HCT116 (cell line): ENCODE data around the gene SUPT3H. TPM values are rescaled to one million over a fixed set of nuclear protein-coding genes. Genes with fewer than 3 reads are reported as not detected.

Source experiments
- ATAC-seq: fragments of 200-7000 bp; cut with Tn5 transposase; 2 replicates; pipeline ENCODE4 v1.9.1; 2020; ENCODE audit warnings: mild to moderate bottlenecking, moderate library complexity
- BruUV-seq: library from RNA; stranded (reverse); fragments of 400-500 nt; replicated peaks from 2 replicates; lab custom pipeline; 2021; lab: Mats Ljungman, UMichigan
- CTCF ChIA-PET: fragments of 300-600 bp; sonication (Branson Sonifier 250); formaldehyde crosslinking; loops from one replicate; lab custom pipeline; 2021; ENCODE audit warnings: antibody characterized with exemption; lab: Charles Lee
- POLR2A ChIA-PET: fragments of 300-600, 350-600 bp; sonication (Branson Sonifier 250); formaldehyde crosslinking; loops from one replicate; lab custom pipeline; 2021; ENCODE audit warnings: antibody characterized with exemption; lab: Charles Lee
- RAD21 ChIA-PET, 2 experiments: fragments of 300-600 bp; sonication (Branson Sonifier 250); formaldehyde crosslinking; loops; one replicate each; lab custom pipeline; 2023; ENCODE audit warnings: low total read pairs in 2 of 2; ENCODE audit not compliant: uncharacterized antibody in 2 of 2, unreplicated experiment in 2 of 2, low non-redundant PET in 1 of 2; lab: Charles Lee
- DNase-seq: peaks from one replicate; pipeline ENCODE4 v3.0.0-alpha.2; 2010; ENCODE audit warnings: low read depth, low spot score
- H2AFZ ChIP-seq: fragments of 200-600 bp; shearing (Covaris generic), sonication (generic); 2 replicates; pipeline ENCODE4 v1.6.1; 2017; ENCODE audit warnings: low read depth, mixed run types, mixed read lengths, antibody characterized with exemption, low read length; ENCODE audit not compliant: poor library complexity, severe bottlenecking
- H3K27ac ChIP-seq: 2 replicates; pipeline ENCODE4 v1.5.1; 2012; ENCODE audit warnings: low read depth, low read length
- H3K27me3 ChIP-seq: fragments of 200-600 bp; sonication (generic); 2 replicates; pipeline ENCODE4 v1.6.1; 2016; ENCODE audit warnings: mixed run types, low read length, mixed read lengths; ENCODE audit not compliant: insufficient read depth
- H3K36me3 ChIP-seq, 2 experiments: fragments of 200-500 bp in 1 of 2; fragments of 200-600 bp in 1 of 2; sonication (Bioruptor generic) in 1 of 2; sonication (generic) in 1 of 2; 2 replicates each; pipeline versions ENCODE4 v1.5.1 to v1.6.1; 2014 to 2016; ENCODE audit warnings: low read length in 2 of 2, inconsistent platforms in 1 of 2, mixed read lengths in 1 of 2, mixed run types in 1 of 2; ENCODE audit not compliant: insufficient read depth in 2 of 2, control insufficient read depth in 1 of 2
- H3K4me1 ChIP-seq, 2 experiments: fragments of 200-600 bp in 1 of 2; sonication (generic) in 1 of 2; 2 replicates each; pipeline versions ENCODE4 v1.5.1 to v1.6.1; 2012 to 2017; ENCODE audit warnings: low read length in 2 of 2, inconsistent platforms in 1 of 2, mild to moderate bottlenecking in 1 of 2, mixed read lengths in 1 of 2, mixed run types in 1 of 2, moderate library complexity in 1 of 2; ENCODE audit not compliant: insufficient read depth in 2 of 2, control insufficient read depth in 1 of 2
- H3K4me2 ChIP-seq: fragments of 200-600 bp; sonication (generic); 2 replicates; pipeline ENCODE4 v1.6.1; 2017; ENCODE audit warnings: mixed run types, low read length, mixed read lengths
- H3K4me3 ChIP-seq, 2 experiments: fragments of 200-600 bp in 1 of 2; sonication (generic) in 1 of 2; replicated peaks in 1 of 2; 2 replicates each; pipeline ENCODE4 v1.5.1; 2011 to 2016; ENCODE audit warnings: low read length in 2 of 2, control low read depth in 1 of 2, low read depth in 1 of 2, mild to moderate bottlenecking in 1 of 2, mixed read lengths in 1 of 2, mixed run types in 1 of 2
- H3K79me2 ChIP-seq: fragments of 200-600 bp; sonication (generic); 2 replicates; pipeline ENCODE4 v1.6.1; 2017; ENCODE audit warnings: mild to moderate bottlenecking, mixed run types, low read length, moderate library complexity, mixed read lengths; ENCODE audit not compliant: insufficient read depth
- H3K9ac ChIP-seq: fragments of 200-600 bp; sonication (generic); 2 replicates; pipeline ENCODE4 v1.6.1; 2016; ENCODE audit warnings: low read length, mixed read lengths
- H3K9me2 ChIP-seq: fragments of 200-600 bp; sonication (generic), shearing (Covaris generic); 2 replicates; pipeline ENCODE4 v1.6.1; 2017; ENCODE audit warnings: mixed run types, mild to moderate bottlenecking, moderate library complexity; ENCODE audit not compliant: insufficient read depth
- H3K9me3 ChIP-seq, 2 experiments: fragments of 200-500 bp in 1 of 2; fragments of 200-600 bp in 1 of 2; sonication (Bioruptor generic) in 1 of 2; sonication (generic) in 1 of 2; 2 replicates each; pipeline ENCODE4 v1.6.1; 2014 to 2017; ENCODE audit warnings: low read length in 2 of 2, mixed read lengths in 2 of 2, inconsistent platforms in 1 of 2, low read depth in 1 of 2, mild to moderate bottlenecking in 1 of 2, mixed run types in 1 of 2, moderate library complexity in 1 of 2; ENCODE audit not compliant: control insufficient read depth in 1 of 2, insufficient read depth in 1 of 2
- H4K20me1 ChIP-seq: fragments of 200-600 bp; sonication (generic), shearing (Covaris generic); 2 replicates; pipeline ENCODE4 v1.6.1; 2017; ENCODE audit warnings: mixed run types, mild to moderate bottlenecking, moderate library complexity; ENCODE audit not compliant: insufficient read depth
- CBX3 ChIP-seq: IDR thresholded peaks from 2 replicates; pipeline ENCODE4 v1.6.1; 2012; ENCODE audit warnings: low read depth
- CEBPB ChIP-seq: IDR thresholded peaks from 2 replicates; pipeline ENCODE4 v1.6.1; 2012; ENCODE audit warnings: low read depth
- EGR1 ChIP-seq: IDR thresholded peaks from 2 replicates; pipeline ENCODE4 v1.6.1; 2012; ENCODE audit warnings: low read depth
- ELF1 ChIP-seq: IDR thresholded peaks from 2 replicates; pipeline ENCODE4 v1.6.1; 2012; ENCODE audit warnings: low read depth, borderline replicate concordance
- EZH2 ChIP-seq: fragments of 200-600 bp; sonication (generic); IDR thresholded peaks from 2 replicates; pipeline ENCODE4 v1.6.1; 2017; ENCODE audit warnings: antibody characterized with exemption, mixed run types
- EZH2phosphoT487 ChIP-seq: fragments of 200-600 bp; IDR thresholded peaks from 2 replicates; pipeline ENCODE4 v1.6.1; 2018; ENCODE audit warnings: antibody characterized with exemption, borderline replicate concordance
- FOSL1 ChIP-seq: IDR thresholded peaks from 2 replicates; pipeline ENCODE4 v1.6.1; 2012; ENCODE audit warnings: low read depth
- JUND ChIP-seq: IDR thresholded peaks from 2 replicates; pipeline ENCODE4 v1.6.1; 2012
- POLR2A ChIP-seq: IDR thresholded peaks from 2 replicates; pipeline ENCODE4 v1.7.0; 2011; ENCODE audit warnings: borderline replicate concordance; ENCODE audit not compliant: insufficient read depth, insufficient read length; ENCODE audit errors: extremely low read depth
- RAD21 ChIP-seq: IDR thresholded peaks from 2 replicates; pipeline ENCODE4 v1.6.1; 2012; ENCODE audit warnings: low read depth, mild to moderate bottlenecking
- SIN3A ChIP-seq: IDR thresholded peaks from 2 replicates; pipeline ENCODE4 v1.6.1; 2012; ENCODE audit warnings: low read depth
- SP1 ChIP-seq: IDR thresholded peaks from 2 replicates; pipeline ENCODE4 v1.6.1; 2012; ENCODE audit warnings: low read depth
- SRF ChIP-seq: IDR thresholded peaks from 2 replicates; pipeline ENCODE4 v1.6.1; 2012; ENCODE audit warnings: low read depth
- TCF7L2 ChIP-seq: IDR thresholded peaks from 2 replicates; pipeline ENCODE4 v1.7.0; 2011; ENCODE audit warnings: borderline replicate concordance, inconsistent platforms; ENCODE audit not compliant: insufficient read depth, insufficient read length; ENCODE audit errors: extremely low read depth
- YY1 ChIP-seq: IDR thresholded peaks from 2 replicates; pipeline ENCODE4 v1.6.1; 2011; ENCODE audit warnings: low read length, low read depth, moderate library complexity, mild to moderate bottlenecking; ENCODE audit not compliant: insufficient replicate concordance; ENCODE audit errors: extremely low read depth
- ZFX ChIP-seq: fragments of 450-650 bp; IDR thresholded peaks from 2 replicates; pipeline ENCODE4 v1.6.1; 2017
- intact Hi-C: fragments of 100-400 bp; cut with micrococcal nuclease; formaldehyde crosslinking; loops from 2 replicates; pipeline ENCODE4 v1.10.0; 2022
- total RNA-seq: library from RNA; stranded (reverse); gene quantifications from one replicate; pipeline ENCODE4 v1.2.1, GENCODE V29; 2021; ENCODE audit not compliant: unreplicated experiment
- TF ChIP-seq, protein P1 (sequence below): IDR thresholded peaks from 2 replicates; pipeline ENCODE4 v1.6.1; 2012; ENCODE audit warnings: low read depth
- TF ChIP-seq, protein P2 (sequence below), 3 experiments: fragments of 200-600 bp in 1 of 3; sonication (generic) in 1 of 3; IDR thresholded peaks in 2 of 3; conservative IDR thresholded peaks in 1 of 3; 2 replicates each; pipeline ENCODE4 v1.5.1; 2012 to 2017; ENCODE audit warnings: low read depth in 2 of 3, low read length in 2 of 3, antibody characterized with exemption in 1 of 3, borderline replicate concordance in 1 of 3, control low read depth in 1 of 3, mild to moderate bottlenecking in 1 of 3, mixed read lengths in 1 of 3, mixed run types in 1 of 3, moderate library complexity in 1 of 3; ENCODE audit not compliant: insufficient read depth in 1 of 3
- TF ChIP-seq, protein P3 (sequence below): IDR thresholded peaks from 2 replicates; pipeline ENCODE4 v1.6.1; 2012

Gene SUPT3H
- total RNA-seq, 1 experiment from 2014 or later: 7.4 TPM

DNA sequence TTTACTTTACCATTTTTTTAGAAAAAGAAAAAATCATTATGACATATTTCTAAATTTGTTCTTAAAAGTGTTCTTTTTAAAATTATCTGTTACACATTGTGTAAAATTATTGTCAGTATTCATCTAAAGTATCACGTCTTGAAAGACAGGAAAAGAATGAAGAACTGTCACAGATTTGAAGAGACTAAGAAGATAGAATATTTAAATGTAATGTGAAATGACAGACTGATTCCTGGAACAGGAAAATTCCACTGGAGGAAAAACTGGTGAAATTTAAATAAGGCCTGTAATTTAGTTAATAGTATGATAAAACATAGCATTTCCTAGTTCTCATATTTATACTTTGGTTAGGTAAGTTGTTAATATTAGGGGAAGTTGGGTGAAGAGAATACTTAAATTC lies 102.4 kb downstream of the SUPT3H start:
- Histone ChIP-seq H3K4me2 (no peak overlapping the region), H3K9me3 (no peaks in the 10 kb centered on the region), H3K4me1 (no peaks in the 10 kb centered on the region), H3K9me2 (no peaks in the 10 kb centered on the region), H2AFZ (no peak overlapping the region), H3K27me3 (no peaks in the 10 kb centered on the region), H3K36me3 (no peaks in the 10 kb centered on the region), H3K79me2 (no peaks in the 10 kb centered on the region), H3K4me3 (no peak overlapping the region), H4K20me1 (no peaks in the 10 kb centered on the region), H3K27ac (no peak overlapping the region), H3K9ac (no peak overlapping the region)
- no TSS peak for BruUV-seq
- RAD21 ChIA-PET: no interaction called here
- TF ChIP-seq SIN3A (no peak), RAD21 (no peak), CEBPB (no peak), FOSL1 (no peak), EGR1 (no peak), EZH2 (no peak)
- TF ChIP-seq, protein P1, sequence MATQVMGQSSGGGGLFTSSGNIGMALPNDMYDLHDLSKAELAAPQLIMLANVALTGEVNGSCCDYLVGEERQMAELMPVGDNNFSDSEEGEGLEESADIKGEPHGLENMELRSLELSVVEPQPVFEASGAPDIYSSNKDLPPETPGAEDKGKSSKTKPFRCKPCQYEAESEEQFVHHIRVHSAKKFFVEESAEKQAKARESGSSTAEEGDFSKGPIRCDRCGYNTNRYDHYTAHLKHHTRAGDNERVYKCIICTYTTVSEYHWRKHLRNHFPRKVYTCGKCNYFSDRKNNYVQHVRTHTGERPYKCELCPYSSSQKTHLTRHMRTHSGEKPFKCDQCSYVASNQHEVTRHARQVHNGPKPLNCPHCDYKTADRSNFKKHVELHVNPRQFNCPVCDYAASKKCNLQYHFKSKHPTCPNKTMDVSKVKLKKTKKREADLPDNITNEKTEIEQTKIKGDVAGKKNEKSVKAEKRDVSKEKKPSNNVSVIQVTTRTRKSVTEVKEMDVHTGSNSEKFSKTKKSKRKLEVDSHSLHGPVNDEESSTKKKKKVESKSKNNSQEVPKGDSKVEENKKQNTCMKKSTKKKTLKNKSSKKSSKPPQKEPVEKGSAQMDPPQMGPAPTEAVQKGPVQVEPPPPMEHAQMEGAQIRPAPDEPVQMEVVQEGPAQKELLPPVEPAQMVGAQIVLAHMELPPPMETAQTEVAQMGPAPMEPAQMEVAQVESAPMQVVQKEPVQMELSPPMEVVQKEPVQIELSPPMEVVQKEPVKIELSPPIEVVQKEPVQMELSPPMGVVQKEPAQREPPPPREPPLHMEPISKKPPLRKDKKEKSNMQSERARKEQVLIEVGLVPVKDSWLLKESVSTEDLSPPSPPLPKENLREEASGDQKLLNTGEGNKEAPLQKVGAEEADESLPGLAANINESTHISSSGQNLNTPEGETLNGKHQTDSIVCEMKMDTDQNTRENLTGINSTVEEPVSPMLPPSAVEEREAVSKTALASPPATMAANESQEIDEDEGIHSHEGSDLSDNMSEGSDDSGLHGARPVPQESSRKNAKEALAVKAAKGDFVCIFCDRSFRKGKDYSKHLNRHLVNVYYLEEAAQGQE: no peak
- POLR2A ChIA-PET: no interaction called here
- no peak for DNase-seq
- ATAC-seq: no peak
- intact Hi-C loops: no loop called here
- CTCF ChIA-PET: no interaction called here

DNA sequence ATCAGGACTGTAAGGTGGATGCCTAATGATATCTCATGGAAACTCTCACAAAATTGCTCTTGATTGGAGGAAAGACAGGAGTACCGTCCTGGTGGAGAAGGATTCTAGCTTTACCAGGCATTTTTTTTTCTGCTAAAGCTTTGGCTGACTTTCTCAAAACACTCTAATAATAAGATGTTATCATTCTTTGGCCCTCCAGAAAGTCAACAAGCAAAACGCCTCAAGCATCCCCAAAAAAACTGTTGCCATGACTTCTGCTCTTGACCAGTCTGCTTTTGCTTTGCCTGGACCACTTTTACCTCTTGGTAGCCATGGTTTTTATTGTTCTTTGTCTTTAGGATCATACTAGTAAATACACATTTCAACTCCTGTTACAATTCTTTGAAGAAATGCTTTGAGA lies 105.1 kb downstream of the SUPT3H start:
- ATAC-seq: no peak
- Histone ChIP-seq H3K9ac (no peak overlapping the region), H2AFZ (no peak overlapping the region), H3K9me2 (no peaks in the 10 kb centered on the region), H4K20me1 (0 out of 2 replicates have a peak, but pooled peaks cover 3% of the 10 kb centered on the region), H3K27ac (no peak overlapping the region), H3K27me3 (no peaks in the 10 kb centered on the region), H3K79me2 (no peaks in the 10 kb centered on the region), H3K36me3 (no peaks in the 10 kb centered on the region), H3K9me3 (no peaks in the 10 kb centered on the region), H3K4me1 (no peaks in the 10 kb centered on the region), H3K4me2 (no peak overlapping the region), H3K4me3 (no peak overlapping the region)
- intact Hi-C loops: no loop called here
- ChIA-PET RAD21 (no interaction called here), CTCF (no interaction called here), POLR2A (no interaction called here)
- BruUV-seq: no TSS peak
- DNase-seq: no peak
- TF ChIP-seq, protein P2, sequence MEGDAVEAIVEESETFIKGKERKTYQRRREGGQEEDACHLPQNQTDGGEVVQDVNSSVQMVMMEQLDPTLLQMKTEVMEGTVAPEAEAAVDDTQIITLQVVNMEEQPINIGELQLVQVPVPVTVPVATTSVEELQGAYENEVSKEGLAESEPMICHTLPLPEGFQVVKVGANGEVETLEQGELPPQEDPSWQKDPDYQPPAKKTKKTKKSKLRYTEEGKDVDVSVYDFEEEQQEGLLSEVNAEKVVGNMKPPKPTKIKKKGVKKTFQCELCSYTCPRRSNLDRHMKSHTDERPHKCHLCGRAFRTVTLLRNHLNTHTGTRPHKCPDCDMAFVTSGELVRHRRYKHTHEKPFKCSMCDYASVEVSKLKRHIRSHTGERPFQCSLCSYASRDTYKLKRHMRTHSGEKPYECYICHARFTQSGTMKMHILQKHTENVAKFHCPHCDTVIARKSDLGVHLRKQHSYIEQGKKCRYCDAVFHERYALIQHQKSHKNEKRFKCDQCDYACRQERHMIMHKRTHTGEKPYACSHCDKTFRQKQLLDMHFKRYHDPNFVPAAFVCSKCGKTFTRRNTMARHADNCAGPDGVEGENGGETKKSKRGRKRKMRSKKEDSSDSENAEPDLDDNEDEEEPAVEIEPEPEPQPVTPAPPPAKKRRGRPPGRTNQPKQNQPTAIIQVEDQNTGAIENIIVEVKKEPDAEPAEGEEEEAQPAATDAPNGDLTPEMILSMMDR (IDR thresholded peaks at IDR 0.05 in 2 of 3, conservative IDR thresholded peaks at IDR 0.05 in 1 of 3; ENCODE audit: borderline replicate concordance in 1 of 3, insufficient read depth in 1 of 3, low read depth in 2 of 3, low read length in 2 of 3): no peak
- TF ChIP-seq TCF7L2: no peak
- no peak for TF ChIP-seq EZH2phosphoT487
- TF ChIP-seq YY1: no peak
- no peak for TF ChIP-seq CBX3
- TF ChIP-seq EGR1: no peak
- no peak for TF ChIP-seq SIN3A
- TF ChIP-seq CEBPB: no peak
- no peak for TF ChIP-seq SRF
- TF ChIP-seq ELF1: no peak
- no peak for TF ChIP-seq JUND
- TF ChIP-seq POLR2A: no peak
- TF ChIP-seq, protein P3, sequence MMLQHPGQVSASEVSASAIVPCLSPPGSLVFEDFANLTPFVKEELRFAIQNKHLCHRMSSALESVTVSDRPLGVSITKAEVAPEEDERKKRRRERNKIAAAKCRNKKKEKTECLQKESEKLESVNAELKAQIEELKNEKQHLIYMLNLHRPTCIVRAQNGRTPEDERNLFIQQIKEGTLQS: no peak
- TF ChIP-seq ZFX: no peak
- no peak for TF ChIP-seq SP1
